Smooth muscle cell (in vitro differentiated cells): ENCODE measurements around the gene ANK3. TPM values are rescaled to one million over a fixed set of nuclear protein-coding genes. Genes with fewer than 3 reads are reported as not detected.

Source experiments
- DNase-seq: peaks from one replicate; lab custom pipeline; 2025; ENCODE audit not compliant: unreplicated experiment; lab: John Stamatoyannopoulos, UW
- H2AFZ ChIP-seq: fragments of 200-600 bp; sonication (generic); 2 replicates; pipeline ENCODE4 v1.6.0; 2016; ENCODE audit warnings: antibody characterized with exemption, low read depth, mild to moderate bottlenecking
- H3F3A ChIP-seq: fragments of 200-600 bp; sonication (generic); 2 replicates; pipeline ENCODE4 v1.6.0; 2017; ENCODE audit warnings: antibody characterized with exemption, low read depth
- H3K27ac ChIP-seq: fragments of 200-600 bp; sonication (generic); 2 replicates; pipeline ENCODE4 v1.5.1; 2016; ENCODE audit warnings: low read depth, mild to moderate bottlenecking
- H3K27me3 ChIP-seq: fragments of 200-600 bp; sonication (generic); 2 replicates; pipeline ENCODE4 v1.6.1; 2016; ENCODE audit warnings: low read depth, mild to moderate bottlenecking
- H3K36me3 ChIP-seq: fragments of 200-600 bp; sonication (generic); 2 replicates; pipeline ENCODE4 v1.5.1; 2016; ENCODE audit warnings: low read depth
- H3K4me1 ChIP-seq: fragments of 200-600 bp; sonication (generic); 2 replicates; pipeline ENCODE4 v1.5.1; 2016; ENCODE audit warnings: low read depth
- H3K4me2 ChIP-seq: fragments of 200-600 bp; sonication (generic); 2 replicates; pipeline ENCODE4 v1.6.0; 2016; ENCODE audit warnings: mild to moderate bottlenecking
- H3K4me3 ChIP-seq: fragments of 200-600 bp; sonication (generic); 2 replicates; pipeline ENCODE4 v1.5.1; 2016; ENCODE audit warnings: mild to moderate bottlenecking
- H3K79me2 ChIP-seq: fragments of 200-600 bp; sonication (generic); 2 replicates; pipeline ENCODE4 v1.6.0; 2016; ENCODE audit warnings: low read depth, mild to moderate bottlenecking
- H3K9ac ChIP-seq: fragments of 200-600 bp; sonication (generic); 2 replicates; pipeline ENCODE4 v1.6.0; 2016; ENCODE audit warnings: low read depth
- H3K9me3 ChIP-seq: fragments of 200-600 bp; sonication (generic); replicated peaks from 2 replicates; pipeline ENCODE4 v1.5.1; 2016; ENCODE audit warnings: low read depth
- H4K20me1 ChIP-seq: fragments of 200-600 bp; sonication (generic); 2 replicates; pipeline ENCODE4 v1.6.0; 2016; ENCODE audit warnings: low read depth
- WGBS: methylation state at CpG from one replicate; pipeline ENCODE4 v1.1.7; 2016; ENCODE audit warnings: low lambda C conversion rate; 5-methylcytosine and 5-hydroxymethylcytosine counted together
- polyA plus RNA-seq: library from polyadenylated mRNA; unstranded; fragments of >200 nt; fragmentation: Nextera tagmentation; extraction: Ambion mirVana; gene quantifications from 2 replicates; pipeline ENCODE4 v1.2.1, GENCODE V29; 2016
- total RNA-seq: library from RNA; depleted of rRNA; stranded (reverse); fragments of >200 nt; gene quantifications from 2 replicates; pipeline ENCODE4 v1.2.3, GENCODE V29; 2014
- TF ChIP-seq, protein P1 (sequence below): fragments of 200-600 bp; sonication (generic); IDR thresholded peaks from 2 replicates; pipeline ENCODE4 v1.5.1; 2017; ENCODE audit warnings: borderline replicate concordance, mild to moderate bottlenecking, antibody characterized with exemption; ENCODE audit not compliant: insufficient read depth, poor library complexity, severe bottlenecking

The ANK3 gene
- total and polyA plus RNA-seq, 2 experiments from 2014 or later = 28.2 to 85.5 TPM

DNA sequence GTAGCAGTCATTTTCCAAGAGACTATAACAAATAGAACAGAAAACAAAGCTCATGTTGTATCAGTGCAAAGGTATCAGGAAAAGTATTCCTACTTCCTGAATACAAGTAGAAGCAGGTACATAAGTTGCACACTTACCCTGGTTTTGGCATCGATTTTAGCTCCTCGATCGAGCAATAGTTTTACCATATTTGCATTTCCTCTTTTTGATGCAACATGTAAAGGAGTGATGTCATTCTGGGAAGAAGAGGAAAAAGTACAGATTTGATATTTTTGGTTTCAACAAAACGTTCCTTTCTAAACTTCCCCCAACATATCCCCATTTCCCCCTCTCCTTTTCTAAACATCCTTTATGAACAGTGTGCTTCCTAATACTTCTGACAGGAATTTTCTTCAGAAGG, 155.1 kb downstream of the ANK3 start:
- TF ChIP-seq, protein P1, sequence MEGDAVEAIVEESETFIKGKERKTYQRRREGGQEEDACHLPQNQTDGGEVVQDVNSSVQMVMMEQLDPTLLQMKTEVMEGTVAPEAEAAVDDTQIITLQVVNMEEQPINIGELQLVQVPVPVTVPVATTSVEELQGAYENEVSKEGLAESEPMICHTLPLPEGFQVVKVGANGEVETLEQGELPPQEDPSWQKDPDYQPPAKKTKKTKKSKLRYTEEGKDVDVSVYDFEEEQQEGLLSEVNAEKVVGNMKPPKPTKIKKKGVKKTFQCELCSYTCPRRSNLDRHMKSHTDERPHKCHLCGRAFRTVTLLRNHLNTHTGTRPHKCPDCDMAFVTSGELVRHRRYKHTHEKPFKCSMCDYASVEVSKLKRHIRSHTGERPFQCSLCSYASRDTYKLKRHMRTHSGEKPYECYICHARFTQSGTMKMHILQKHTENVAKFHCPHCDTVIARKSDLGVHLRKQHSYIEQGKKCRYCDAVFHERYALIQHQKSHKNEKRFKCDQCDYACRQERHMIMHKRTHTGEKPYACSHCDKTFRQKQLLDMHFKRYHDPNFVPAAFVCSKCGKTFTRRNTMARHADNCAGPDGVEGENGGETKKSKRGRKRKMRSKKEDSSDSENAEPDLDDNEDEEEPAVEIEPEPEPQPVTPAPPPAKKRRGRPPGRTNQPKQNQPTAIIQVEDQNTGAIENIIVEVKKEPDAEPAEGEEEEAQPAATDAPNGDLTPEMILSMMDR = no peak
- no peaks in the 10 kb centered on the region for H4K20me1 ChIP-seq
- H3K4me3 ChIP-seq = no peak overlapping the region
- no peaks in the 10 kb centered on the region for H3K79me2 ChIP-seq
- no peaks in the 10 kb centered on the region for H3K9me3 ChIP-seq
- no peaks in the 10 kb centered on the region for H3K36me3 ChIP-seq
- no peaks in the 10 kb centered on the region for H3K27me3 ChIP-seq
- DNase-seq = no peak
- no peak overlapping the region for H3K4me2 ChIP-seq
- H3F3A ChIP-seq = no peaks in the 10 kb centered on the region
- no peak overlapping the region for H2AFZ ChIP-seq
- no peak overlapping the region for H3K27ac ChIP-seq
- H3K9ac ChIP-seq = no peak overlapping the region
- WGBS = 93% methylated on average over 4 of the region's 4 CpGs
- no peaks in the 10 kb centered on the region for H3K4me1 ChIP-seq

DNA sequence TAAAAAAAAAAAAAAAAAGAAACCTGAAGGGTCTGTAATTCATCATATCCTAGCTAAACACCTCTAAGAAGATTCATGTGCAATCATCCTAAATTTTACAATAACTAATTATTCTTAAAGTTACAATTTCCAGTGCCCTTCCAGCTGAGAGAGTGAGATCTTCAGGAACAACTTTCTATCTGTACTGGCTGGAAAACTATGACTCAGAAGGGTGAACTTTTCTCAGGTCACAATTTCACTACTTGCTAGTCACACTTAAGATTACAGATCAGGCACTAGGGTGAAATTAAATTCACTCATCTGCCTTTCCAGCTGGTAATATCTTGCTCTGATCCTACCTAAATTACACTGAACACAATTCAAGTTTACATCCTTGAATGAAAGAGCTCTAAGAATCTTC, 158.8 kb downstream of the ANK3 start:
- Histone ChIP-seq H3K36me3 (no peaks in the 10 kb centered on the region), H2AFZ (no peak overlapping the region), H3K27me3 (no peaks in the 10 kb centered on the region), H3K9ac (no peak overlapping the region), H3K79me2 (no peaks in the 10 kb centered on the region), H3K4me2 (no peak overlapping the region), H3K9me3 (no peaks in the 10 kb centered on the region), H3K4me1 (no peaks in the 10 kb centered on the region), H3K27ac (no peak overlapping the region), H3F3A (no peaks in the 10 kb centered on the region), H3K4me3 (no peak overlapping the region), H4K20me1 (no peaks in the 10 kb centered on the region)
- DNase-seq = no peak
- TF ChIP-seq, protein P1 = no peak

DNA sequence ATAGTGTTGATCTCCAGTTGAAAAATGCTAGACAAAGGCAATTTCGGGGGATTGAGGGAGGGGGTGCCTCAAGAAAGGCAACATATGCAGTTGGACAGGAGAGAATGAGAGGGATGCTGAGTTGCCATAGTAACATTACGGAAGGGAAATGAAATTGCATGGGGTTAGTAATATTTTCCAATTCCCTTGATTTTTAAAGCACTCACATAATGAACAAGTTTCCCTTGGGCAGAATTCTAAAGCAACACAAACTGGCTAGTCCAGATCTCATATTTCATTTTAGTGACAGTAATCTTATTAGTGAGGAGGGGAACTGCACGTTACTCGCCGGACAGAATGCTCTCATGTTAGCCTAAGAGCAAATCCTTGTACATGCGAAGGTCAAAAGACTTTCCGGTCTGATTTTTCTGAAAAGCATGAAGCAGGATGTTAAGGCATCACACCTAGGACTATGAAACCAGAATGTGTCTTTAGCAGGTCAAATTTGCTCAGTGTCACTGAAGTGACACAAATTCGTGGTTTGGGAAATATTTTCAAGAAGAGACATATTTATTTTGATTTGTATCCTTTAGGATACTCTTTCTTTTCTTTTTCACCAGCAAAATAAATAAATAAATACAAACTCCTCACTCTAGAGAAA, 165.5 kb downstream of the ANK3 start:
- Histone ChIP-seq H3K9ac (no peak overlapping the region), H3K9me3 (no peaks in the 10 kb centered on the region), H3K4me1 (no peaks in the 10 kb centered on the region), H3K4me2 (no peak overlapping the region), H2AFZ (no peak overlapping the region), H3K27ac (no peak overlapping the region), H3K79me2 (no peaks in the 10 kb centered on the region), H3K27me3 (no peaks in the 10 kb centered on the region), H4K20me1 (no peaks in the 10 kb centered on the region), H3K4me3 (no peak overlapping the region), H3K36me3 (no peaks in the 10 kb centered on the region), H3F3A (no peaks in the 10 kb centered on the region)
- no peak for DNase-seq
- TF ChIP-seq, protein P1 = no peak
- 82% methylated on average over 8 of the region's 8 CpGs for WGBS

DNA sequence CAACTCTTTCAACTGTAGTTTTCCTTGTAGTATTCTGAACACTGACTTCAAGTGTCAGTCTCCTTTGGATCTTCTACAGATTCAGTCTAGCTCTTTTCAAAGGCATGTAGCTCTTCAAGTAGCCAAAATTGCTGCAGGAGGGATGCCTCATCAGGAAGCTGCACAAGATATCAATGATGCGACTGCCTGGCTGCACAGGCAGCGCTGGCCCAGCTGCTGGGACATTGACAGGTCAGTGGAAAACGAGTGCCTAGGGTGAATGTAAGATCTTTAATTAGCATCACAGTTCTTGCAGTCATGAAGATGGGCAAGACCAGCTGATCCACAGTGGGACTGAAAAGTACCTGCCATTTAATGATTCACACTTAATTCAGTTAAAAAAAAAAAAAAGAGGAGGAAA, 167.6 kb downstream of the ANK3 start:
- no peak overlapping the region for H3K4me3 ChIP-seq

More for the DNA sequence above, 167.6 kb downstream of the ANK3 start:
- no peak for DNase-seq
- no peak overlapping the region for H3K9ac ChIP-seq
- no peaks in the 10 kb centered on the region for H4K20me1 ChIP-seq
- no peaks in the 10 kb centered on the region for H3K79me2 ChIP-seq
- H3K27ac ChIP-seq = no peak overlapping the region
- H3K4me1 ChIP-seq = no peaks in the 10 kb centered on the region
- H3F3A ChIP-seq = no peaks in the 10 kb centered on the region
- 75% methylated on average over 3 of the region's 3 CpGs for WGBS
- TF ChIP-seq, protein P1 = no peak
- H3K4me2 ChIP-seq = no peak overlapping the region
- no peak overlapping the region for H2AFZ ChIP-seq
- H3K36me3 ChIP-seq = no peaks in the 10 kb centered on the region
- H3K9me3 ChIP-seq = no peaks in the 10 kb centered on the region
- no peaks in the 10 kb centered on the region for H3K27me3 ChIP-seq
